DND-41 (cell line): ENCODE results near the gene NFATC3.

Source experiments
- ATAC-seq: fragments of 200-7000 bp; cut with Tn5 transposase; 3 replicates; pipeline ENCODE4 v1.9.1; 2021; ENCODE audit warnings: low read depth; ENCODE audit not compliant: insufficient read depth
- DNase-seq: peaks from one replicate; pipeline ENCODE4 v3.0.0-alpha.2; 2020
- H2AFZ ChIP-seq: 2 replicates; pipeline ENCODE4 v1.6.0; 2012; ENCODE audit warnings: low read depth, low read length
- H3K27ac ChIP-seq: 2 replicates; pipeline ENCODE4 v1.5.1; 2012; ENCODE audit warnings: low read length, inconsistent platforms
- H3K27me3 ChIP-seq: fragments of 200-600 bp; sonication (generic); 2 replicates; pipeline ENCODE4 v1.6.0; 2012; ENCODE audit warnings: low read length, mild to moderate bottlenecking, inconsistent platforms; ENCODE audit not compliant: insufficient read depth, poor library complexity
- H3K36me3 ChIP-seq: 2 replicates; pipeline ENCODE4 v1.5.1; 2012; ENCODE audit warnings: low read length, inconsistent platforms; ENCODE audit not compliant: insufficient read depth
- H3K4me1 ChIP-seq: 2 replicates; pipeline ENCODE4 v1.5.1; 2012; ENCODE audit warnings: mild to moderate bottlenecking, low read length; ENCODE audit not compliant: insufficient read depth
- H3K4me2 ChIP-seq: 2 replicates; pipeline ENCODE4 v1.6.0; 2012; ENCODE audit warnings: mild to moderate bottlenecking, moderate library complexity, low read length, inconsistent platforms; ENCODE audit not compliant: insufficient read depth
- H3K4me3 ChIP-seq, 2 experiments: fragments of 200-600 bp in 1 of 2; shearing (Covaris generic) in 1 of 2; 2 replicates each; pipeline ENCODE4 v1.5.1; 2012 to 2016; ENCODE audit warnings: inconsistent platforms in 2 of 2, low read length in 2 of 2, mild to moderate bottlenecking in 2 of 2, low read depth in 1 of 2, moderate library complexity in 1 of 2
- H3K79me2 ChIP-seq: 2 replicates; pipeline ENCODE4 v1.6.0; 2012; ENCODE audit warnings: low read length, inconsistent platforms; ENCODE audit not compliant: insufficient read depth
- H3K9ac ChIP-seq: 2 replicates; pipeline ENCODE4 v1.6.0; 2012; ENCODE audit warnings: low read depth, mild to moderate bottlenecking, inconsistent platforms, low read length, moderate library complexity
- H3K9me3 ChIP-seq: 2 replicates; pipeline ENCODE4 v1.5.1; 2012; ENCODE audit warnings: low read length, moderate library complexity, mild to moderate bottlenecking, inconsistent platforms; ENCODE audit not compliant: insufficient read depth, severe bottlenecking
- H4K20me1 ChIP-seq: 2 replicates; pipeline ENCODE4 v1.6.0; 2012; ENCODE audit warnings: low read length; ENCODE audit not compliant: insufficient read depth
- CTCF ChIP-seq: IDR thresholded peaks from 2 replicates; pipeline ENCODE4 v1.5.1; 2012; ENCODE audit warnings: borderline replicate concordance, low read length, moderate library complexity, mild to moderate bottlenecking; ENCODE audit not compliant: poor library complexity, severe bottlenecking; ENCODE audit errors: extremely low read depth
- EZH2 ChIP-seq: IDR thresholded peaks from 3 replicates; pipeline ENCODE4 v1.6.1; 2012; ENCODE audit warnings: borderline replicate concordance, low read depth, mild to moderate bottlenecking, moderate library complexity, low read length, inconsistent platforms; ENCODE audit not compliant: severe bottlenecking

The NFATC3 gene

GRCh38 chr16:68064791-68065365 is 20.3 kb upstream of the NFATC3 start:
- no peak overlapping the region for H3K9ac ChIP-seq
- H3K4me2 ChIP-seq: no peak overlapping the region
- H4K20me1 ChIP-seq: no peaks in the 10 kb centered on the region
- H3K4me3 ChIP-seq: no peak overlapping the region
- TF ChIP-seq CTCF: peak; percentile 92
- TF ChIP-seq EZH2: no peak
- no peaks in the 10 kb centered on the region for H3K79me2 ChIP-seq
- peaks cover 26% of the 10 kb centered on the region for H3K36me3 ChIP-seq
- no peaks in the 10 kb centered on the region for H3K27me3 ChIP-seq
- ATAC-seq: peak; percentile 90
- no peak overlapping the region for H2AFZ ChIP-seq
- no peaks in the 10 kb centered on the region for H3K9me3 ChIP-seq
- 0 out of 2 replicates have a peak overlapping the region, but pooled peaks have one; percentile 1 for H3K27ac ChIP-seq
- DNase-seq: peak; percentile 80
- peaks cover 6% of the 10 kb centered on the region for H3K4me1 ChIP-seq

- H3K4me3 ChIP-seq: no peak overlapping the region
- no peak for DNase-seq
- H3K27me3 ChIP-seq: no peaks in the 10 kb centered on the region
- H4K20me1 ChIP-seq: no peaks in the 10 kb centered on the region
- no peak for ATAC-seq
- no peaks in the 10 kb centered on the region for H3K79me2 ChIP-seq
- TF ChIP-seq EZH2 (no peak), CTCF (no peak)
- H3K9ac ChIP-seq: no peak overlapping the region
- peaks cover 15% of the 10 kb centered on the region for H3K4me1 ChIP-seq
- H3K9me3 ChIP-seq: no peaks in the 10 kb centered on the region
- H2AFZ ChIP-seq: no peak overlapping the region
- peaks cover 32% of the 10 kb centered on the region for H3K36me3 ChIP-seq
- no peak overlapping the region for H3K4me2 ChIP-seq
- 0 out of 2 replicates have a peak overlapping the region, but pooled peaks have one; percentile 1 for H3K27ac ChIP-seq
These were observed 19.4 kb upstream of the NFATC3 start for GRCh38 chr16:68065716-68066305.

- no peak overlapping the region for H3K4me3 ChIP-seq
- no peak overlapping the region for H3K9ac ChIP-seq
- H3K36me3 ChIP-seq: peaks cover 34% of the 10 kb centered on the region
- 0 out of 2 replicates have a peak overlapping the region, but pooled peaks have one; percentile 1 for H3K27ac ChIP-seq
- H3K79me2 ChIP-seq: no peaks in the 10 kb centered on the region
- ATAC-seq (no peak), DNase-seq (no peak)
- H3K27me3 ChIP-seq: no peaks in the 10 kb centered on the region
- no peak for TF ChIP-seq CTCF
- TF ChIP-seq EZH2: no peak
- no peak overlapping the region for H3K4me2 ChIP-seq
- H3K9me3 ChIP-seq: no peaks in the 10 kb centered on the region
- peaks cover 20% of the 10 kb centered on the region for H3K4me1 ChIP-seq
- H2AFZ ChIP-seq: no peak overlapping the region
- H4K20me1 ChIP-seq: no peaks in the 10 kb centered on the region
These were observed 18.4 kb upstream of the NFATC3 start for GRCh38 chr16:68066763-68067162.
